NT2/D1 (cell line): Measurements from ENCODE around the gene CCNJL.

Source experiments
- SUZ12 ChIP-seq: IDR thresholded peaks from 2 replicates; pipeline ENCODE4 v1.6.1; 2011; ENCODE audit not compliant: insufficient read length, insufficient read depth; ENCODE audit errors: extremely low read depth
- YY1 ChIP-seq: IDR thresholded peaks from 2 replicates; pipeline ENCODE4 v1.6.1; 2011; ENCODE audit not compliant: insufficient read length, insufficient read depth
- ZNF274 ChIP-seq: IDR thresholded peaks from 2 replicates; pipeline ENCODE4 v1.6.1; 2011; ENCODE audit warnings: mild to moderate bottlenecking, low read depth, low read length

GRCh38 chr5:160211352-160211751 lies 101.0 kb downstream of the CCNJL start:
- TF ChIP-seq YY1 (no peak), ZNF274 (no peak), SUZ12 (no peak)
